DOHH2 (cell line): ENCODE results near the gene RSU1.

ENCODE experiments used
- H3F3A ChIP-seq: fragments of 200-600 bp; sonication (generic), shearing (Covaris generic); 2 replicates; pipeline ENCODE4 v1.6.0; 2016; ENCODE audit warnings: antibody characterized with exemption, mild to moderate bottlenecking; ENCODE audit not compliant: control insufficient read depth, insufficient read depth
- H3K27ac ChIP-seq: fragments of 200-600 bp; sonication (generic); 2 replicates; pipeline ENCODE4 v1.5.1; 2014; ENCODE audit warnings: low read depth, mild to moderate bottlenecking, low read length, moderate library complexity
- H3K27me3 ChIP-seq: fragments of 200-600 bp; sonication (generic); 2 replicates; pipeline ENCODE4 v1.6.1; 2014; ENCODE audit warnings: mild to moderate bottlenecking, low read length, mixed read lengths; ENCODE audit not compliant: control insufficient read depth
- H3K36me3 ChIP-seq: fragments of 200-600 bp; sonication (generic); 2 replicates; pipeline ENCODE4 v1.6.1; 2014; ENCODE audit warnings: mild to moderate bottlenecking, low read length, moderate library complexity, mixed read lengths; ENCODE audit not compliant: control insufficient read depth
- H3K4me1 ChIP-seq: fragments of 200-600 bp; sonication (generic); 2 replicates; pipeline ENCODE4 v1.6.1; 2014; ENCODE audit warnings: mild to moderate bottlenecking, low read length, mixed read lengths; ENCODE audit not compliant: control insufficient read depth
- H3K4me2 ChIP-seq: fragments of 200-600 bp; sonication (generic); 2 replicates; pipeline ENCODE4 v1.6.0; 2014; ENCODE audit warnings: mild to moderate bottlenecking, low read length, moderate library complexity
- H3K4me3 ChIP-seq: fragments of 200-600 bp; sonication (generic); 2 replicates; pipeline ENCODE4 v1.5.1; 2014; ENCODE audit warnings: mild to moderate bottlenecking, low read length, mixed read lengths
- H3K79me2 ChIP-seq: fragments of 200-600 bp; sonication (generic); 2 replicates; pipeline ENCODE4 v1.6.1; 2014; ENCODE audit warnings: mild to moderate bottlenecking, low read length, mixed read lengths; ENCODE audit not compliant: control insufficient read depth
- H3K9me2 ChIP-seq: fragments of 200-600 bp; sonication (generic); replicated peaks from 2 replicates; pipeline ENCODE4 v1.6.1; 2014; ENCODE audit warnings: mild to moderate bottlenecking, low read length, mixed read lengths; ENCODE audit not compliant: control insufficient read depth
- H3K9me3 ChIP-seq: fragments of 200-600 bp; sonication (generic); 2 replicates; pipeline ENCODE4 v1.6.1; 2014; ENCODE audit warnings: antibody characterized with exemption, low read length, mixed read lengths; ENCODE audit not compliant: control insufficient read depth, insufficient read depth
- H4K20me1 ChIP-seq: fragments of 200-600 bp; sonication (generic); 2 replicates; pipeline ENCODE4 v1.6.0; 2014; ENCODE audit warnings: low read depth, mild to moderate bottlenecking, antibody characterized with exemption, low read length, moderate library complexity; ENCODE audit not compliant: control insufficient read depth, insufficient read depth
- CTCF ChIP-seq: fragments of 200-600 bp; sonication (generic); IDR thresholded peaks from one replicate; pipeline ENCODE4 v1.5.1; 2014; ENCODE audit warnings: antibody characterized with exemption, mild to moderate bottlenecking, low read depth, low read length; ENCODE audit not compliant: poor library complexity, severe bottlenecking
- EZH2phosphoT487 ChIP-seq: fragments of 200-600 bp; sonication (generic); IDR thresholded peaks from 2 replicates; pipeline ENCODE4 v1.6.1; 2017; ENCODE audit warnings: borderline replicate concordance, mild to moderate bottlenecking, antibody characterized with exemption, low read length, moderate library complexity, mixed read lengths

Gene RSU1

GRCh38 chr10:16566202-16566805, 250.9 kb downstream of the RSU1 start:
- H3K4me2 ChIP-seq = no peak overlapping the region
- H3K79me2 ChIP-seq = no peaks in the 10 kb centered on the region
- H3K9me2 ChIP-seq = no peaks in the 10 kb centered on the region
- no peaks in the 10 kb centered on the region for H3F3A ChIP-seq
- H3K36me3 ChIP-seq = no peaks in the 10 kb centered on the region
- no peaks in the 10 kb centered on the region for H3K27me3 ChIP-seq
- H3K27ac ChIP-seq = no peak overlapping the region
- H4K20me1 ChIP-seq = no peaks in the 10 kb centered on the region
- H3K9me3 ChIP-seq = no peaks in the 10 kb centered on the region
- no peak for TF ChIP-seq EZH2phosphoT487
- no peak for TF ChIP-seq CTCF
- no peaks in the 10 kb centered on the region for H3K4me1 ChIP-seq
- H3K4me3 ChIP-seq = no peak overlapping the region

GRCh38 chr10:16565604-16566003, 251.6 kb downstream of the RSU1 start:
- H3K4me2 ChIP-seq = no peak overlapping the region

GRCh38 chr10:16562891-16563290, 254.3 kb downstream of the RSU1 start:
- H4K20me1 ChIP-seq = no peaks in the 10 kb centered on the region
- H3K9me3 ChIP-seq = no peaks in the 10 kb centered on the region
- no peaks in the 10 kb centered on the region for H3K9me2 ChIP-seq
- no peaks in the 10 kb centered on the region for H3K36me3 ChIP-seq
- no peaks in the 10 kb centered on the region for H3K27me3 ChIP-seq
- H3K27ac ChIP-seq = no peak overlapping the region
- H3F3A ChIP-seq = no peaks in the 10 kb centered on the region
- no peak overlapping the region for H3K4me2 ChIP-seq
- no peaks in the 10 kb centered on the region for H3K4me1 ChIP-seq
- H3K4me3 ChIP-seq = no peak overlapping the region
- no peak for TF ChIP-seq CTCF
- no peaks in the 10 kb centered on the region for H3K79me2 ChIP-seq

More at GRCh38 chr10:16565604-16566003, 251.6 kb downstream of the RSU1 start:
- Histone ChIP-seq H3K4me3 (no peak overlapping the region), H3K79me2 (no peaks in the 10 kb centered on the region), H3K9me3 (no peaks in the 10 kb centered on the region), H3K27me3 (no peaks in the 10 kb centered on the region), H3K9me2 (no peaks in the 10 kb centered on the region), H3K27ac (no peak overlapping the region), H3K36me3 (no peaks in the 10 kb centered on the region), H4K20me1 (no peaks in the 10 kb centered on the region), H3F3A (no peaks in the 10 kb centered on the region), H3K4me1 (no peaks in the 10 kb centered on the region)
- TF ChIP-seq EZH2phosphoT487 = no peak
- TF ChIP-seq CTCF = no peak
